CD4-positive, CD25-positive, alpha-beta regulatory T cell (primary cell): ENCODE results near the gene ATAD3B. TPM values are rescaled to one million over a fixed set of nuclear protein-coding genes. Genes with fewer than 3 reads are reported as not detected.
"Not testable (repeated sequence)": the region's sequence is repeated elsewhere in the genome, so short reads cannot be mapped to it uniquely, and the experiment has no call there.

Source experiments
- ATAC-seq, 2 donors: fragments of 150-1000 bp; cut with Tn5 transposase; one replicate each; pipeline ENCODE4 v1.10.0; 2021; ENCODE audit warnings: low read depth in 2 of 2, moderate number of reproducible peaks in 2 of 2, moderate library complexity in 1 of 2
- DNase-seq, 3 donors: peaks; one replicate each; pipeline versions ENCODE4 v3.0.0 to v3.0.0-alpha.2; 2012 to 2022; ENCODE audit warnings: mixed read lengths in 1 of 3
- H3K27ac ChIP-seq: one replicate; pipeline ENCODE4 v1.7.0; 2013; ENCODE audit warnings: mild to moderate bottlenecking, low read length; ENCODE audit not compliant: insufficient read depth, poor library complexity, severe bottlenecking
- H3K27me3 ChIP-seq: one replicate; pipeline ENCODE4 v1.7.0; 2013; ENCODE audit warnings: low read length; ENCODE audit not compliant: control insufficient read depth, insufficient read depth
- H3K36me3 ChIP-seq: one replicate; pipeline ENCODE4 v1.7.0; 2013; ENCODE audit warnings: mild to moderate bottlenecking, low read length, moderate library complexity; ENCODE audit not compliant: control insufficient read depth, insufficient read depth
- H3K4me1 ChIP-seq: 2 replicates; pipeline ENCODE4 v1.7.0; 2013; ENCODE audit warnings: mild to moderate bottlenecking, low read length; ENCODE audit not compliant: insufficient read depth, control insufficient read depth, poor library complexity, severe bottlenecking
- H3K4me3 ChIP-seq: one replicate; pipeline ENCODE4 v1.7.0; 2013; ENCODE audit warnings: low read depth, mild to moderate bottlenecking, low read length, moderate library complexity
- H3K9me3 ChIP-seq, 2 experiments: 1 replicate in 1 of 2; 2 replicates in 1 of 2; pipeline ENCODE4 v1.7.0; 2013; ENCODE audit warnings: low read length in 2 of 2, mild to moderate bottlenecking in 1 of 2, moderate library complexity in 1 of 2; ENCODE audit not compliant: control insufficient read depth in 2 of 2
- H3K27ac Mint-ChIP-seq, 3 donors: one replicate each; pipeline ENCODE4 v1.8.0; 2020 to 2022; ENCODE audit warnings: mild to moderate bottlenecking in 3 of 3, mixed read lengths in 3 of 3, moderate library complexity in 2 of 3
- H3K27me3 Mint-ChIP-seq: one replicate; pipeline ENCODE4 v1.8.0; 2022; ENCODE audit warnings: mild to moderate bottlenecking, mixed read lengths
- H3K36me3 Mint-ChIP-seq: one replicate; pipeline ENCODE4 v1.8.0; 2020; ENCODE audit warnings: mixed read lengths
- H3K4me1 Mint-ChIP-seq, 4 donors: one replicate each; pipeline ENCODE4 v1.8.0; 2020 to 2022; ENCODE audit warnings: mixed read lengths in 4 of 4, mild to moderate bottlenecking in 1 of 4
- H3K4me3 Mint-ChIP-seq, 4 donors: one replicate each; pipeline ENCODE4 v1.8.0; 2020 to 2022; ENCODE audit warnings: mild to moderate bottlenecking in 4 of 4, mixed read lengths in 4 of 4, moderate library complexity in 3 of 4
- H3K9me3 Mint-ChIP-seq, 7 donors: one replicate each; pipeline ENCODE4 v1.8.0; 2020 to 2022; ENCODE audit warnings: mixed read lengths in 7 of 7, mild to moderate bottlenecking in 3 of 7, moderate library complexity in 2 of 7
- polyA plus RNA-seq, 4 donors: library from polyadenylated mRNA; unstranded; fragments of 300-500 nt; fragmentation: Illumina TruSeq; gene quantifications; one replicate each; pipeline ENCODE4 v1.2.3, GENCODE V29; 2021
- total RNA-seq: library from RNA; stranded (reverse); gene quantifications from one replicate; pipeline ENCODE4 v1.2.3, GENCODE V29; 2022

ATAD3B gene
- total and polyA plus RNA-seq, 5 donors from 2014 or later: 2.3 to 39.4 (median 3.6) TPM

GRCh38 chr1:1459156-1459555 is 12.4 kb upstream of the ATAD3B start:
- not testable (repeated sequence) for H3K36me3 ChIP-seq, H3K27ac ChIP-seq, DNase-seq, H3K4me1 Mint-ChIP-seq, H3K27ac Mint-ChIP-seq, H3K27me3 Mint-ChIP-seq, H3K4me1 ChIP-seq, ATAC-seq, H3K9me3 ChIP-seq, H3K9me3 Mint-ChIP-seq, H3K4me3 ChIP-seq, H3K4me3 Mint-ChIP-seq, H3K36me3 Mint-ChIP-seq, H3K27me3 ChIP-seq

GRCh38 chr1:1459711-1460110 is 11.9 kb upstream of the ATAD3B start:
- H3K27ac Mint-ChIP-seq, H3K9me3 Mint-ChIP-seq, H3K36me3 ChIP-seq, H3K9me3 ChIP-seq, H3K4me3 Mint-ChIP-seq, H3K27me3 Mint-ChIP-seq, H3K36me3 Mint-ChIP-seq, H3K4me1 ChIP-seq, H3K4me3 ChIP-seq, ATAC-seq, H3K4me1 Mint-ChIP-seq, H3K27ac ChIP-seq, H3K27me3 ChIP-seq, DNase-seq: not testable (repeated sequence)

- DNase-seq: no peak
- no peaks in the 10 kb centered on the region for H3K9me3 ChIP-seq
- no peaks in the 10 kb centered on the region for H3K36me3 ChIP-seq
- no peak overlapping the region for H3K4me3 ChIP-seq
- H3K27ac ChIP-seq: no peak overlapping the region
- Mint-ChIP-seq H3K36me3 (no peaks in the 10 kb centered on the region), H3K9me3 (no peaks in the 10 kb centered on the region), H3K4me1 (peaks cover 0 to 3% (median 0%) of the 10 kb centered on the region in 4 donors), H3K27ac (no peak overlapping the region), H3K4me3 (no peak overlapping the region), H3K27me3 (no peaks in the 10 kb centered on the region)
- H3K27me3 ChIP-seq: no peaks in the 10 kb centered on the region
- H3K4me1 ChIP-seq: peaks cover 5% of the 10 kb centered on the region
- ATAC-seq: no peak
Measured at GRCh38 chr1:1460540-1461130, 10.9 kb upstream of the ATAD3B start.

GRCh38 chr1:1461721-1462317 is 9.7 kb upstream of the ATAD3B start:
- H3K27me3 Mint-ChIP-seq: no peaks in the 10 kb centered on the region
- peak overlapping the region in 1 of 4 donors; percentile 61 for H3K4me3 Mint-ChIP-seq
- Histone ChIP-seq H3K27ac (peak overlapping the region; percentile 14), H3K4me1 (peaks cover 5% of the 10 kb centered on the region), H3K36me3 (no peaks in the 10 kb centered on the region), H3K4me3 (no peak overlapping the region), H3K27me3 (no peaks in the 10 kb centered on the region), H3K9me3 (no peaks in the 10 kb centered on the region)
- ATAC-seq: no peak
- H3K9me3 Mint-ChIP-seq: no peaks in the 10 kb centered on the region
- peak overlapping the region in 1 of 3 donors; percentile 32 for H3K27ac Mint-ChIP-seq
- H3K36me3 Mint-ChIP-seq: no peaks in the 10 kb centered on the region
- peaks cover 0 to 3% (median 0%) of the 10 kb centered on the region in 4 donors for H3K4me1 Mint-ChIP-seq
- no peak for DNase-seq

- H3K4me3 Mint-ChIP-seq: peak overlapping the region in 3 of 4 donors; percentile 32 to 71 (median 61)
- Histone ChIP-seq H3K27me3 (no peaks in the 10 kb centered on the region), H3K4me1 (peaks cover 5% of the 10 kb centered on the region), H3K9me3 (no peaks in the 10 kb centered on the region), H3K27ac (peak overlapping the region; percentile 14), H3K4me3 (no peak overlapping the region), H3K36me3 (no peaks in the 10 kb centered on the region)
- no peaks in the 10 kb centered on the region for H3K36me3 Mint-ChIP-seq
- H3K27ac Mint-ChIP-seq: peak overlapping the region in 1 of 3 donors; percentile 32
- H3K27me3 Mint-ChIP-seq: no peaks in the 10 kb centered on the region
- peak in 1 of 3 donors; percentile 48 for DNase-seq
- peak; percentile 34 to 48 for ATAC-seq
- H3K4me1 Mint-ChIP-seq: peaks cover 0 to 3% (median 0%) of the 10 kb centered on the region in 4 donors
- no peaks in the 10 kb centered on the region for H3K9me3 Mint-ChIP-seq
Measured at GRCh38 chr1:1462318-1462966, 9.1 kb upstream of the ATAD3B start.

GRCh38 chr1:1463312-1463711 is 8.3 kb upstream of the ATAD3B start:
- no peaks in the 10 kb centered on the region for H3K27me3 Mint-ChIP-seq
- H3K4me3 Mint-ChIP-seq: no peak overlapping the region
- ATAC-seq: no peak
- peaks cover 5% of the 10 kb centered on the region for H3K4me1 ChIP-seq
- H3K4me3 ChIP-seq: no peak overlapping the region
- H3K27ac ChIP-seq: no peak overlapping the region
- H3K27me3 ChIP-seq: no peaks in the 10 kb centered on the region
- no peak overlapping the region for H3K27ac Mint-ChIP-seq
- no peak for DNase-seq
- no peaks in the 10 kb centered on the region for H3K9me3 ChIP-seq
- H3K36me3 Mint-ChIP-seq: no peaks in the 10 kb centered on the region
- H3K36me3 ChIP-seq: no peaks in the 10 kb centered on the region
- H3K4me1 Mint-ChIP-seq: peaks cover 0 to 3% (median 0%) of the 10 kb centered on the region in 4 donors
- no peaks in the 10 kb centered on the region for H3K9me3 Mint-ChIP-seq

GRCh38 chr1:1468196-1468985 is 3.2 kb upstream of the ATAD3B start:
- H3K36me3 Mint-ChIP-seq, H3K27ac ChIP-seq, H3K4me3 Mint-ChIP-seq, H3K9me3 ChIP-seq, H3K27me3 ChIP-seq, H3K9me3 Mint-ChIP-seq, H3K27me3 Mint-ChIP-seq, H3K27ac Mint-ChIP-seq, DNase-seq, H3K36me3 ChIP-seq, ATAC-seq, H3K4me3 ChIP-seq: not testable (repeated sequence)
- peaks cover 0 to 24% (median 9%) of the 10 kb centered on the region in 4 donors for H3K4me1 Mint-ChIP-seq
- H3K4me1 ChIP-seq: peaks cover 15% of the 10 kb centered on the region
